ENCODE measurements around the gene NFYC.
"Not testable (repeated sequence)": the region's sequence is repeated elsewhere in the genome, so short reads cannot be mapped to it uniquely, and the experiment has no call there.

Gene NFYC

DNA sequence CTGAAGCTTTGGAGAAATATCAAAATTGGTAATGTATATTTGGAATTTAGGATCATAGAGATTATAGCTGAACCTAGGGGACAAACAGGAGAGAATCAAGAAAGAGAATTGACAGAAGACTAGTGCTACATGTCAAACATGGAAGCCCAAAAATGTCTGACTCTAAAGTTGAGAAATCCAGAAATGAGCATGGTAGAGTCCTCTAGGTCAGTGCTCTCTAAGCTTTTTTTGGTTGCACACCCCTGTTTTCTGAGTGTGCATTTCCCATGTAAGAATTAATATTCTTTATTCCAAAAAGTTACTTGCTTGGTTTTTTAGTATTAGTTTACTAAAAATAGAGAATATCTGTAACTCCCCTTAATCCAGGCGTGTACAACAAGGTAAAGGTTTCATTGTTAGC, 25.6 kb downstream of the NFYC start:
- in situ Hi-C loops (cut with MboI; ENCODE audit: low sequenced_read_pairs) = no loop called here
- Histone ChIP-seq H3K9me3 (no peaks in the 10 kb centered on the region), H3K27me3 (ENCODE audit: low read depth) (no peaks in the 10 kb centered on the region), H3K4me1 (peaks cover 21% of the 10 kb centered on the region), H3K36me3 (replicated peaks) (peaks cover 5% of the 10 kb centered on the region), H3K4me3 (no peak overlapping the region)
- no peak for DNase-seq (ENCODE audit: low spot score in 2 of 2)

DNA sequence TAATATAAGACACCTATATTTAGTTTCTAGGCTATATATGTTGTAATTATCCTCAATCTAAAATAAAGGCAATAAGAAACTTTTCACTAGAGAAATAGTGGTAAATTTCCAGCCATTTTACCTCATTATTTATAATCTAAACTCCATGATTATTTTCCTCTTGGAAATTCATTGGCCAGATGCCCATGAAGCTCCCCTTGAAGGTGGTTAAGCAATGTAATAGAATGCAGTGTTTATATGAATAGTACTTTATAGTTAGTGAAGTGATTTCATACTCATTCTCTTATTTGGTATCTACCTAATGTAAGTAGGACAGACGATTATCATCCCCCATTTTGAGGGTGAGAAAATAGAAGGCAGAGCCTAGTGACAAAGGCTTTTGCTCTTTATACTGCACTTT, 26.5 kb downstream of the NFYC start:
- H3K36me3 ChIP-seq (replicated peaks) = peaks cover 5% of the 10 kb centered on the region
- H3K27me3 ChIP-seq (ENCODE audit: low read depth) = no peaks in the 10 kb centered on the region
- in situ Hi-C loops (cut with MboI; ENCODE audit: low sequenced_read_pairs) = no loop called here
- peaks cover 18% of the 10 kb centered on the region for H3K4me1 ChIP-seq
- H3K4me3 ChIP-seq = no peak overlapping the region
- no peaks in the 10 kb centered on the region for H3K9me3 ChIP-seq
- no peak for DNase-seq (ENCODE audit: low spot score in 2 of 2)

GRCh38 chr1:40720493-40720892, 29.0 kb downstream of the NFYC start:
- no peak for DNase-seq (ENCODE audit: low spot score in 2 of 2)
- Histone ChIP-seq H3K27me3 (ENCODE audit: low read depth) (no peaks in the 10 kb centered on the region), H3K4me1 (peaks cover 18% of the 10 kb centered on the region), H3K36me3 (replicated peaks) (no peaks in the 10 kb centered on the region), H3K9me3 (no peaks in the 10 kb centered on the region), H3K4me3 (no peak overlapping the region)
- in situ Hi-C loops (cut with MboI; ENCODE audit: low sequenced_read_pairs) = no loop called here

DNA sequence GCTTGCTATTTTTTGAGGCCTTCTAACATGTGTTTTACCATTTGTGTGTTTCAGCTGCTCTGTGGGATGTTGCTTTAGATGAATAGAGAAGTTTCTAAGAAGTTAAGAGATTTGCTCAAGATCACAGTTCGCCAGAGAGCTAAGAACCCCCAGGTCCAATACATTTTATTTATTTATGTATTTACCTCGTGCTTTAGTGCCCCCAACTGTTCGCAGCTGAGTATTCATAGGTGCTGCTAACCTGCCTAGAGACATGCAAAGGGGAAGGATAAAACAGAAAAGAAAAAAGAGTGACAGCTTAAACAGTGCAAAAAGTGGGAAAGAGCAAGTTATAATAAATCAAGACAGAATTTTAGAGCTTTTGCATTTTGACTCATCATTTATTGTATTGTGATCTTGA, 31.1 kb downstream of the NFYC start:
- DNase-seq (ENCODE audit: low spot score in 2 of 2) = no peak
- Histone ChIP-seq H3K4me3 (no peak overlapping the region), H3K4me1 (peaks cover 18% of the 10 kb centered on the region), H3K27me3 (ENCODE audit: low read depth) (no peaks in the 10 kb centered on the region), H3K36me3 (replicated peaks) (no peaks in the 10 kb centered on the region), H3K9me3 (no peaks in the 10 kb centered on the region)
- in situ Hi-C loops (cut with MboI; ENCODE audit: low sequenced_read_pairs) = no loop called here

DNA sequence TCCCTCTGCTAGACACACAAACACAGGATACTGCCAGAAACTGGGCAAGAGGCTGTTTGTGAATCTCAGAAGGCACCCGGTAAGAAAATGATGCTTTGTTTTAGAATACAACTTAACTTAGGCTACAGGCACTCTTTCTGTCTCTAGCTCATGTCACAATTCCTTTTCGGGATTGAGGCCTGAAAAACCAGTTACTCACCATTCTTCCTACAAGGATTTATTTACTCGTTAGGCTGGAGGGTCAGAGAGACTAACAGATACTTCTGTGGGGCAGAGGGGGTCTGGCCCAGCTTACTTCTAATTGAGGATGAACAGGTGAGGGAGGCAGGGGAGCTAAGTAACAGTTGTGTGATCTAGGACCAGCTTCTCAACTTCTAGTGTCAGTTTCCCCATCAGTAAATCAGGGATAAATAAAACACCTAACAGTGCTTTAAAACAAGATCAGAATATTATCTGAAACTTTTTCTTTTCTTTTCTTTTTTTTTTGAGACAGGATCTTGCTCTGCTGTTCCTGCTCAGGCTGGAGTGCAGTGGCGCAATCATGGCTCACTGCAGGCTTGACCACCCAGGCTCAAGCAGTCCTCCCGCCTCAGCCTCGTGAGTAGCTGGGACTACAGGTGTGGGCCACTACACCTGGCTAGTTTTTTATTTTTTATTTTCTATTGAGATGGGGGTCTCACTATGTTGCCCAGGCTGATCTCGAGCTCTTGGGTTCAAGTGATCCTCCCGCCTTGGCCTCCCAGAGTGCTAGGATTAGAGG, 31.9 kb downstream of the NFYC start:
- no peak for DNase-seq (ENCODE audit: low spot score in 2 of 2)
- H3K4me1 ChIP-seq = peaks cover 18% of the 10 kb centered on the region
- no peak overlapping the region for H3K4me3 ChIP-seq
- H3K9me3 ChIP-seq = no peaks in the 10 kb centered on the region
- H3K36me3 ChIP-seq (replicated peaks) = no peaks in the 10 kb centered on the region
- in situ Hi-C loops (cut with MboI; ENCODE audit: low sequenced_read_pairs) = no loop called here
- no peaks in the 10 kb centered on the region for H3K27me3 ChIP-seq (ENCODE audit: low read depth)

DNA sequence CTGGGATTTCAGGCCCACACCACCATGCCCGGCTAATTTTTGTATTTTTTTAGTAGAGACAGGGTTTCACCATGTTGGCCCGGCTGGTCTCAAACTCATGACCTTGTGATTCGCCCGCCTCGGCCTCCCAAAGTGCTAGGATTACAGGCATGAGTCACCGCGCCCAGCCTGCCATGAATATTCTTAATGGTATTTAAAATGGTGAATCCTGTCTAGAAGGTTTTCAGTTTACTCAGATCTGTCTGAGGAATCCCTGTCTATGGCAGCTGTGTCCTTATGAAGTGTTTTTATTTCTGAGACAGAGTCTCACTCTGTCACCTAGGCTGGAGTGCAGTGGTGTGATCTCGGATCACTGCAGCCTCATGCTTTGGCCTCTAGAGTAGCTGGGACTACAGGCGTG, 36.2 kb downstream of the NFYC start:
- H3K27me3 ChIP-seq (ENCODE audit: low read depth); H3K9me3 ChIP-seq: not testable (repeated sequence)

DNA sequence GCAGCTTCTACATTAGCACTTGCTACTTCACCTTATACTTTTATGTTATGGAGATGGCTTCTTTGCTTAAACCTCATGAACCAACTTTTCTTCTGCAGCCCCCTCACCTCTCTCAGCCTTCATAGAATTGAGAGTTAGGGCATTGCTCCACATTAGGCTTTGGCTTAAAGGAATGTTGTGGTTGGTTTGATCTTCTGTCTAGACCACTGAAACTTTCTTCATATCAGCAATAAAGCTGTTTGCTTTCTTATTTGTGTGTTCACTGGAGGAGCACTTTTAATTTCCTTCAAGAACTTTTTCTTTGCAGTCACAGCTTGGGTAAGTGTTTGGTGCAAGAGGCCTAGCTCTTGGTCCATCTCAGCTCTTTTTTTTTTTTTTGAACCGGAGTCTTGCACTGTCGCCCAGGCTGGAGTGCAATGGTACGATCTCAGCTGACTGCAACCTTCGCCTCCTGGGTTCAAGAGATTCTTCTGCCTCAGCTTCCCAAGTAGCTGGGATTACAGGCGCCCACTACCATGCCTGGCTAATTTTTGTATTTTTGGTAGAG, 37.9 kb downstream of the NFYC start:
- H3K4me1 ChIP-seq; H3K27me3 ChIP-seq (ENCODE audit: low read depth); in situ Hi-C loops (cut with MboI; ENCODE audit: low sequenced_read_pairs); H3K9me3 ChIP-seq; H3K4me3 ChIP-seq; DNase-seq (ENCODE audit: low spot score in 2 of 2); H3K36me3 ChIP-seq (replicated peaks): not testable (repeated sequence)

More for the DNA sequence above, 36.2 kb downstream of the NFYC start:
- H3K4me3 ChIP-seq; H3K36me3 ChIP-seq (replicated peaks); in situ Hi-C loops (cut with MboI; ENCODE audit: low sequenced_read_pairs); H3K4me1 ChIP-seq; DNase-seq (ENCODE audit: low spot score in 2 of 2): not testable (repeated sequence)

DNA sequence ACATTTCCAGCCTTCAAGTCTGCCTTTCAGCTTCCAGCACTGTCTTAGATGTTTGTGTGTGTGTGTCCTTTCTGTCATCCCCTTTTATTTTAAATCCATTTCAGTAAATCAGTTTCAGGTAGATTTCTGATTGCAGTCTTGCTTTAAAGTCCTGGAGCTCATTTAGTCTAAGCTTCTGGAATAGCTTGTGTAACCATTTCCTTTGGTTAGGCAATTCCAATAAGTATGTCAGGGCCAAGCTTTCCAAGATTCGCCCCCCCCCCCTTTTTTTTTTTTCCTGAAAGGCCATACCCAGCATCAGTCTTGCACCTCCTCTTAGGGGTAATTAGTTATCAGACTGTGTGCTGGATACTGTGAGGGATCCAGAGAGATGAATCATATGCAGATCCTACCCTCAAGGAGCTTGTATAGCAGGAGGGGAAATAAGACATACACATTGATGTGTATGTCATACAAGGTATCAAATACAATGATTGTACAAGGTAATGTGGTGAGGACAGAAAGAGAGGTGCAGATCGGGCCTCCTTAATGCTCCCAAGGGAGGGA, 41.3 kb downstream of the NFYC start:
- no peaks in the 10 kb centered on the region for H3K9me3 ChIP-seq
- H3K4me3 ChIP-seq = no peak overlapping the region
- H3K36me3 ChIP-seq (replicated peaks) = 0 out of 2 replicates have a peak, but pooled peaks cover 5% of the 10 kb centered on the region
- no peak for DNase-seq (ENCODE audit: low spot score in 2 of 2)
- in situ Hi-C loops (cut with MboI; ENCODE audit: low sequenced_read_pairs) = no loop called here
- H3K27me3 ChIP-seq (ENCODE audit: low read depth) = no peaks in the 10 kb centered on the region
- peaks cover 9% of the 10 kb centered on the region for H3K4me1 ChIP-seq

- in situ Hi-C loops (cut with MboI; ENCODE audit: low sequenced_read_pairs) = no loop called here
- no peak for DNase-seq (ENCODE audit: low spot score in 2 of 2)
- Histone ChIP-seq H3K9me3 (no peaks in the 10 kb centered on the region), H3K27me3 (ENCODE audit: low read depth) (no peaks in the 10 kb centered on the region), H3K36me3 (replicated peaks) (peaks cover 16% of the 10 kb centered on the region), H3K4me1 (peaks cover 9% of the 10 kb centered on the region), H3K4me3 (no peak overlapping the region)
Measured at GRCh38 chr1:40734882-40735628, 43.6 kb downstream of the NFYC start.

- H3K4me1 ChIP-seq = peaks cover 9% of the 10 kb centered on the region
- H3K27me3 ChIP-seq (ENCODE audit: low read depth) = no peaks in the 10 kb centered on the region
- H3K4me3 ChIP-seq = no peak overlapping the region
- DNase-seq (ENCODE audit: low spot score in 2 of 2) = no peak
- H3K36me3 ChIP-seq (replicated peaks) = peaks cover 17% of the 10 kb centered on the region
- in situ Hi-C loops (cut with MboI; ENCODE audit: low sequenced_read_pairs) = no loop called here
- H3K9me3 ChIP-seq = no peaks in the 10 kb centered on the region; the same call in 1 of the 2 replicates
Measured at GRCh38 chr1:40736085-40736531, 44.6 kb downstream of the NFYC start.

DNA sequence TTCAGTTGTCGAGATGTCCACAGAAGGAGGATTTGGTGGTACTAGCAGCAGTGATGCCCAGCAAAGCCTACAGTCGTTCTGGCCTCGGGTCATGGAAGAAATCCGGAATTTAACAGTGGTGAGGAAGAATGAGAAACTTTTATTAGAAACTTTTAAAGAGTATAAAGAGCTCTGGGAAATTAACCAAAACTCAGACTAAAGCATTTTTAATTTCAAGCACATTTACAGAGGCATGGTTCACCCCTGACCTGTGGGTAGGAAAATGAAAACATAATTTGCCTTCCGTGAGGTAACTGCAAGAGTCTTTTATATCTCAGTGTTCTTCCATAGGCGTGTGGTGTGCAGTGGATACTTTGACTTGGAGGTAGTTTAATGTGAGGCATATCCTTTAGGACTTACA, 47.3 kb downstream of the NFYC start:
- in situ Hi-C loops (cut with MboI; ENCODE audit: low sequenced_read_pairs) = no loop called here
- Histone ChIP-seq H3K27me3 (ENCODE audit: low read depth) (no peaks in the 10 kb centered on the region), H3K4me3 (no peak overlapping the region), H3K36me3 (replicated peaks) (peaks cover 37% of the 10 kb centered on the region), H3K4me1 (no peaks in the 10 kb centered on the region), H3K9me3 (no peaks in the 10 kb centered on the region; the same call in 1 of the 2 replicates)
- no peak for DNase-seq (ENCODE audit: low spot score in 2 of 2)

GRCh38 chr1:40739455-40740008, 48.0 kb downstream of the NFYC start:
- no peak overlapping the region for H3K4me3 ChIP-seq
- H3K36me3 ChIP-seq (replicated peaks) = peaks cover 37% of the 10 kb centered on the region
- H3K27me3 ChIP-seq (ENCODE audit: low read depth) = no peaks in the 10 kb centered on the region
- DNase-seq (ENCODE audit: low spot score in 2 of 2) = no peak
- in situ Hi-C loops (cut with MboI; ENCODE audit: low sequenced_read_pairs) = no loop called here
- H3K9me3 ChIP-seq = no peaks in the 10 kb centered on the region; the same call in 1 of the 2 replicates
- no peaks in the 10 kb centered on the region for H3K4me1 ChIP-seq

- Histone ChIP-seq H3K36me3 (replicated peaks) (peaks cover 39% of the 10 kb centered on the region), H3K4me1 (0 out of 2 replicates have a peak, but pooled peaks cover under 1% of the 10 kb centered on the region)
- in situ Hi-C loops (cut with MboI; ENCODE audit: low sequenced_read_pairs) = no loop called here
Measured at GRCh38 chr1:40740039-40740996, 48.8 kb downstream of the NFYC start.

More at GRCh38 chr1:40740039-40740996, 48.8 kb downstream of the NFYC start:
- no peaks in the 10 kb centered on the region; the same call in 1 of the 2 replicates for H3K9me3 ChIP-seq
- H3K4me3 ChIP-seq = no peak overlapping the region
- no peaks in the 10 kb centered on the region for H3K27me3 ChIP-seq (ENCODE audit: low read depth)
- DNase-seq (ENCODE audit: low spot score in 2 of 2) = no peak
